Mucosa of stomach (tissue), 1 donor: ENCODE results near the gene TMEM117.

Experiments used
- H3K27me3 ChIP-seq: one replicate; pipeline ENCODE4 v1.7.0; 2013; ENCODE audit warnings: mild to moderate bottlenecking, low read length; ENCODE audit not compliant: control insufficient read depth, insufficient read depth
- H3K36me3 ChIP-seq: one replicate; pipeline ENCODE4 v1.7.0; 2013; ENCODE audit warnings: low read length; ENCODE audit not compliant: control insufficient read depth, insufficient read depth
- H3K4me1 ChIP-seq: one replicate; pipeline ENCODE4 v1.7.0; 2013; ENCODE audit warnings: mild to moderate bottlenecking, low read length; ENCODE audit not compliant: control insufficient read depth, insufficient read depth
- H3K4me3 ChIP-seq: one replicate; pipeline ENCODE4 v1.7.0; 2013; ENCODE audit warnings: low read length
- H3K9ac ChIP-seq: one replicate; pipeline ENCODE4 v1.7.0; 2013; ENCODE audit warnings: mild to moderate bottlenecking, low read length, moderate library complexity
- H3K9me3 ChIP-seq: one replicate; pipeline ENCODE4 v1.7.0; 2013; ENCODE audit warnings: mild to moderate bottlenecking, low read length, moderate library complexity; ENCODE audit not compliant: control insufficient read depth
- donor health status: Pancreatic carcinoma.

TMEM117 gene

DNA sequence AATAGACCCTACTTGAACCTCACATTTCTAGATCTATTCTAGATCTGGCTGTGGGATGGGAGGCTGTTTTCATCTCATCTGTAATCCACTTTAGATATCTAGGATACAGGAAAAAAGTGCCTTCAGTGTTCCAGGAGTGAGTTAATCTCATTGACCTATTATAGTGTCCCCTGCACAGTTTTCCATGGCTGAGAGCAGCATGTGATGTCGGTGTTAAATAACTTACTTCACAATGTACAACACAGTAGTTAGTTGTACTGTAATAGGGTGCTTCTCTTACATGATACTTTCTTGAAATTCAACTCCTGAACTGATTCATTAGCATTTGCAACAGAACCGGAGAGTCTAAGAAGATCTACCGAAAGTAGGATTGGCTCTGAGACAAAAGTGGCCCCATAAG is 62.6 kb downstream of the TMEM117 start:
- Histone ChIP-seq H3K4me1 (no peaks in the 10 kb centered on the region), H3K9me3 (no peaks in the 10 kb centered on the region), H3K9ac (no peak overlapping the region), H3K36me3 (no peaks in the 10 kb centered on the region), H3K4me3 (no peak overlapping the region), H3K27me3 (no peaks in the 10 kb centered on the region)

DNA sequence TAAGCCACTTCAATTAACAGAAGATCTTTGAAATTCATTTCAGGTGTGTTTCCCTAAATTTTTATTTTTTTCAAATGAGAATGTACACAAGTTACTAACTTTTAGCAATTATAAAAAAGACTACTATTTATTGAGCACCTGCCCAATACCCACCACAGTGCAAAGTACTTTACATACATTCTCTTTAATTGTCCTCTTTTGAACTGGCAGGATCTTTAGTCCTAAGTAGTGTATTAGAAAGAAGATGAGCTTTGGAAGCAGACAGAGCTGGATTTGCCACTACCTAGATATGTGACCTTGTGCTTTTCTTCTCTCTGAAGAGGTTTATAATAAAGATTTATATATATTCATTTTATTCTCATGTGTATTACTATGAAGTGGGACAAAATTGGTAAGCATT is 63.7 kb downstream of the TMEM117 start:
- Histone ChIP-seq H3K36me3 (no peaks in the 10 kb centered on the region), H3K9me3 (no peaks in the 10 kb centered on the region), H3K27me3 (no peaks in the 10 kb centered on the region), H3K9ac (no peak overlapping the region), H3K4me3 (no peak overlapping the region), H3K4me1 (no peaks in the 10 kb centered on the region)

DNA sequence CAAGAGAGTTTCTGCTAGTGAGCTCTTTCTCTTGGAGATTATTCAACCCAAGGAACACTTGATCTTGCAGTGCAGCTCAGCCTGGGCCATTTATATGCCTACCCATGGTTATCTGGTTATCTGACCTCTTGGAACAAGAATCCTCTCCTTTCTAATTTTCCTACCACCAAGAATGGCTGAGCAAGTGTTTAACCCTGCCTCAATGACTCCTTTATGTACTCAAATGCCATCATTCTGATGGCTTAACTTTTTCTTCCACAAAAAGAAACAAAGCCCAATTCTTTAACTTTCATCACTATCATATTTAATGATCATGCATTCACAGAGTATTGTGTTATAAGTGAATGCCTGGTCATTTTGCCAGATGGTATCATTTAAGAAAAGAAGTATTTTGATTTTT is 67.8 kb downstream of the TMEM117 start:
- Histone ChIP-seq H3K4me1 (no peaks in the 10 kb centered on the region), H3K4me3 (no peak overlapping the region), H3K27me3 (no peaks in the 10 kb centered on the region), H3K36me3 (no peaks in the 10 kb centered on the region), H3K9ac (no peak overlapping the region), H3K9me3 (no peaks in the 10 kb centered on the region)

DNA sequence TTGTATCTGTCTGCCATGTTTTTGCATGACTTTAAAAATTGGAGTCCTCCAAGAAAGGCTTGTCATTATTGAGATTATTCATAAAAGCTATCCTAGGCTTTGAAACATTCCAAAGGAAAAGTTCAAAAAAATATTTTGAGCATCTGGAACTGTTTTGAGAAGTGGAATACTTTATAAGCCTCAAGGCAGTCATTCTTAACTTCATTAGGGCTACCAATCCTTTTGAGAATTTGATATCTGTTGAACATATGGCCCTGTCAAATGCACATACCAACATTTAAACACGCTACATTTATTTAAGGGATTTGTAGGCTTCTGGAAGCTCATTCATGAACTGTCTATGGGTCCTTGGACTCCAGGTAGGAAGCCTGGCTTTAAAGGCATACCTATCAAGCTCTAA is 77.0 kb downstream of the TMEM117 start:
- Histone ChIP-seq H3K4me1 (no peaks in the 10 kb centered on the region), H3K9ac (no peak overlapping the region), H3K27me3 (no peaks in the 10 kb centered on the region), H3K4me3 (no peak overlapping the region), H3K9me3 (no peaks in the 10 kb centered on the region), H3K36me3 (no peaks in the 10 kb centered on the region)

DNA sequence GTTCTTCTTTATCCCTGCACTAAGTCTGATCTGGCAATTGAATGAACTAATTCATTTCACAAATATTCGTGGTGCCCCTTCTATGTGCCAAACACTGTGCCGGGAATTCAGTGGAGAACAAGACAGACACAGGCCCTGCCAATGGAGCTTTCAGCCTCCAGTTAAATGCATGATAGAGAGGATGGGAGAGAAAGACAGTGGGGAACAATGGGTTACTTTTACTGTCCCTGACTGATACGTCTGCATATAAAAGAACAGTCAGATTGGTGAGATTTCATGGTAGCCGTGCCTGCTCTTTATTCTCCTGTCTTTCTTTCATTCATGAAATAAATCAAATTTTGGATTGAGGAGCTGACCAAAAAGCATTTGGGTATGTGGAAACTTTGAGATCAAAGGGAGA is 78.5 kb downstream of the TMEM117 start:
- no peak overlapping the region for H3K9ac ChIP-seq
- no peaks in the 10 kb centered on the region for H3K27me3 ChIP-seq

DNA sequence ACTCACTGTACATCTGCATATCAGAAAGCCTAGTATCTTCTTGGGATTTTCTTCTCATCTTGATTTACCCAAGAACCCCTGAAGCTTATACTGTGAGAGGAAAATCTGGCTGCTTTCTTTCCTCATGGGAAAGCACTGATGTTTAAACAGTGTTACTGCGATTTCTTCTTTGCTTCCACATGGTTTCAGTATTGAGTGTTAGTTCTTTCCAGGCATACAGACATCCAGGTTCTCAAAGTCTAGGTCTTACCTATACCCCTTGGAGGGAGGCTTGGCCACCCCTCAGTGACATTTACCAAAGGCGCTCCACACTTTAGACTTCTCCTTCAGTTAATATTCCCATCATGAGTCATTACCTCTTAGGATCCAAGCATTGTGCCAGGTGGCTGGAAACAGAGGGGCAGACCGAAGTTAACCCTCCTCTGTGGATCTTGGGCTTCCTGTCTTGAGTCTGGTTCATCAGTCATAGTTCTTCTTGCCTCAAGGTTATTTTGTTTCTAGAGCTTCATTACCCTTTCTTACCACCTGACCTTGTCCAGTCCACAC is 79.1 kb downstream of the TMEM117 start:
- no peak overlapping the region for H3K9ac ChIP-seq

More for the DNA sequence above, 78.5 kb downstream of the TMEM117 start:
- Histone ChIP-seq H3K36me3 (no peaks in the 10 kb centered on the region), H3K9me3 (no peaks in the 10 kb centered on the region), H3K4me1 (no peaks in the 10 kb centered on the region), H3K4me3 (no peak overlapping the region)

DNA sequence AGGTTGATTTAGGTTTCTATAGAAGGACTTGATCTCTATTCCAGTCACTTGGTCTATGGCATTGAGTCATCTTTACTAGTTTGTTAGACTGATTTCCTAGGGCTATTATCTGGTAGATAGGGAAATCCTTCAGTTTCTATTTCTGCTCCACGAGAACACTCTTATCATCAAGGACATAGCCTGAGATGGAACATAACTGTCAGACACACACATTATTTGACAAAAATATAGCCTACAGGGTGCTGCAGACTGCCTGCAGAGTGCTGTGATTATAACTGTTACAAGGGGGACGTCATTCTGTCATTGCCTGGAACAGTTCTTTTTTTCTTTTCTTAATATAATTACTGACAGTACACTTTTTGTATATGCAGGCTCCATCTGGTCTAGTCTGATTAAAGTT is 82.0 kb downstream of the TMEM117 start:
- no peak overlapping the region for H3K4me3 ChIP-seq
- H3K9ac ChIP-seq, result no peak overlapping the region
- H3K4me1 ChIP-seq, result no peaks in the 10 kb centered on the region
- no peaks in the 10 kb centered on the region for H3K27me3 ChIP-seq
- no peaks in the 10 kb centered on the region for H3K9me3 ChIP-seq
- no peaks in the 10 kb centered on the region for H3K36me3 ChIP-seq

More for the DNA sequence above, 79.1 kb downstream of the TMEM117 start:
- Histone ChIP-seq H3K4me3 (no peak overlapping the region), H3K9me3 (no peaks in the 10 kb centered on the region), H3K36me3 (no peaks in the 10 kb centered on the region), H3K27me3 (no peaks in the 10 kb centered on the region), H3K4me1 (no peaks in the 10 kb centered on the region)

DNA sequence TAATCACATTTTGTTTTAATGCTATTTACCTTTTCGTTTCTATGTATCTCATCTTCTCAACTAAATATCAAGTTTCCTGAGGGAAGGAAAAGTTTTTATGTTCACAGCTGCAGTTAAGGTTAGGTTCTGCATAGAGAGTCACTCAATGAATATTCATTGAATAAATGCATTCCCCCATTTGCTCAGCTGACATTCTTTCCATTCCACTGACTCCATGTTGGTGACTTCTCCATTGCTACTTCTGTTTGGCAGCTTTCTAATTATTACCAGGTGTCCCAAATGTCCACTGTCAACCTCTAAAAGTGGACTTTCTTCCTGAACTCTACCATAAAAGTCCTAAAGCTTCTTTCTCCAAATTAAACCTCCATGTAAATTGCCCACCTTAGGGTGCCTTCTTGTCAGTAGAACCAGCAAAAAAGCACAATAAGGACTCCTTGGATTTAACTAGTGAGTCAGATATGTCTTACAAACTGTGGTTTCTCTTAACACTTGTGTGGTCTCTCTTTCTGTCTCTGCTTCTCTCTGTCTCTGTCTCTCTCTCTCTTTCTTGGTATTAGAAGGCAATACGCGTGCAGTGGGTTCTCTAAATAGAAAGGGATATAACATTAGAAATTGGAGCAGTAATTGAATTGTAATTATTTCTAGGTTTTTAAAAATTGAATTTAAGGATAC is 85.9 kb downstream of the TMEM117 start:
- H3K4me1 ChIP-seq, result no peaks in the 10 kb centered on the region
- no peak overlapping the region for H3K4me3 ChIP-seq
- H3K36me3 ChIP-seq, result no peaks in the 10 kb centered on the region
- H3K9me3 ChIP-seq, result no peaks in the 10 kb centered on the region
- H3K27me3 ChIP-seq, result no peaks in the 10 kb centered on the region
- no peak overlapping the region for H3K9ac ChIP-seq

DNA sequence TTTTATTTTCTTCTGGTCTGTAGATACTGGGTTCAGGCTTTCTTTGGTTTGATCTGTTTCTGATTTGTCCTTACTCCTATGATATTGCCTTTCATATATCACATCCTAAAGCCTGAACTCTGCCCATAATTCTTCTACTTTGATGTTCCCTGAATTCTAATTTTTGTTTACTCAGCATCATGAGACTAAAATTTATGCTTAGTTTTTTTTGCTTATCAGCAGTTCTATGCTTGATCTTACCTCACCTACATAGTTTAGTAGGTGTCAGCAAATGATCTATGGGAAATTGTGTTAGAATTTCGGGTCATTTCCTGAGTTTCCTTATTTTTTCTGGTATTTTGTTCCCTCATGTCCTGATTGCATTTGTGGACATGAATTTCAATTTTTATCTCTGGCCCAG is 94.2 kb downstream of the TMEM117 start:
- Histone ChIP-seq H3K36me3 (no peaks in the 10 kb centered on the region), H3K4me3 (no peak overlapping the region), H3K9ac (no peak overlapping the region), H3K9me3 (no peaks in the 10 kb centered on the region), H3K4me1 (no peaks in the 10 kb centered on the region), H3K27me3 (no peaks in the 10 kb centered on the region)

DNA sequence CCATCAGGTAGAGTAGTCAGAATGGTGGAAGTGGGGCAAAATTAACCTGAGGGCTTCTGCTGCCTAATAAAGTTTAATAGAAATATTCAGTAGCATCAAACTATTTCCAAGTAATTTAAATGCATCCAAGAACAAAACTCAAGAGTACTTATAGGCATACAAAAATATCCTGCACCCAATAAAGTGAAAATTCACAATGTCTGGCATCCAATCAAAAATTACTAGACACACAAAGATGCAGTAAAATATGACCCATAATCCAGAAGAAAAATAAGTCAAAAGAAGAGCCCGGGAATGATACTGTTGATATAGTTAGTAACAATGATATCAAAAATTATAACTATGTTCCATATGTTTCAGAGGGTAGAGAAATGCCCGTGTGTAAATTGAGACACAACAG is 95.3 kb downstream of the TMEM117 start:
- Histone ChIP-seq H3K9me3 (no peaks in the 10 kb centered on the region), H3K4me3 (no peak overlapping the region), H3K27me3 (no peaks in the 10 kb centered on the region), H3K36me3 (no peaks in the 10 kb centered on the region), H3K9ac (no peak overlapping the region), H3K4me1 (no peaks in the 10 kb centered on the region)

DNA sequence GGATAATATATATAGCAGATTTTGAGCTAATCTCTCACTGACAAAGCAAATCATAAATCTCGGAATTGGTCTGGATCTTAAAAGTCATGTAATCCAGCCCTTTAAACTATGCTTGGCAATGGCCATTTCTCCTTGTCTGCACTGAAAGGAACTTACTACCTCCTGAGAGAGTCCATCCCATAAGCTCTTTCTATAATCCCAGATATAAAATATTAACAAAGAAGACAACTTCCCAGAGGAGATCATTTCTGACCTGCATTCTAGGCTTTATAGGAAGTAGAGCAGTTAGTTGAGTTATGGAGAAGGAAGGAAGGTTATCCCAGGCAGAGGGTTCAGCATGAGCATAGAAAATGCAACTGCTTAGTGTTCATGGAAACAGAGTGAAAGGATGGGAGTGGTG is 99.7 kb downstream of the TMEM117 start:
- Histone ChIP-seq H3K27me3 (no peaks in the 10 kb centered on the region), H3K4me3 (no peak overlapping the region), H3K9me3 (no peaks in the 10 kb centered on the region), H3K4me1 (no peaks in the 10 kb centered on the region), H3K9ac (no peak overlapping the region), H3K36me3 (no peaks in the 10 kb centered on the region)

DNA sequence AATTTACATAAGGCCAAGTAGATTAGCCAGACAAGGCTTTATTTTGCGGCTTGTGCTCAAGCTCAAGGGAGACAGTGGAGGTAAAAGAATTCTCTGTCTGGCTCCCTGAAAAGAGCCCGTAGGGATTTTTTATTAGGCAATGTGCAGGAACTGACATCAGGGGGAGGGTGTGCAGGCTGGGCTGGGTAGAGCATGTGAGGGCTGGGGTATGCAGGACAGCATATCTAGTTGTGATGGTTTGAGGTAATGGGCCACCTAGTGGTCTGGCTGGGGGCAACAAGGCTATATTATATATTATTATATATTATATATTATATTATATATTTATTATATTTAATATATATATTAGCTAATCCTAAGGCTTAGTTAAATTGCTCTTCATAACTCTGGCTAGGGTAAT is 102.1 kb downstream of the TMEM117 start:
- no peak overlapping the region for H3K9ac ChIP-seq
- H3K9me3 ChIP-seq, result no peaks in the 10 kb centered on the region
- no peaks in the 10 kb centered on the region for H3K36me3 ChIP-seq
- H3K4me1 ChIP-seq, result no peaks in the 10 kb centered on the region
- H3K4me3 ChIP-seq, result no peak overlapping the region
- no peaks in the 10 kb centered on the region for H3K27me3 ChIP-seq

DNA sequence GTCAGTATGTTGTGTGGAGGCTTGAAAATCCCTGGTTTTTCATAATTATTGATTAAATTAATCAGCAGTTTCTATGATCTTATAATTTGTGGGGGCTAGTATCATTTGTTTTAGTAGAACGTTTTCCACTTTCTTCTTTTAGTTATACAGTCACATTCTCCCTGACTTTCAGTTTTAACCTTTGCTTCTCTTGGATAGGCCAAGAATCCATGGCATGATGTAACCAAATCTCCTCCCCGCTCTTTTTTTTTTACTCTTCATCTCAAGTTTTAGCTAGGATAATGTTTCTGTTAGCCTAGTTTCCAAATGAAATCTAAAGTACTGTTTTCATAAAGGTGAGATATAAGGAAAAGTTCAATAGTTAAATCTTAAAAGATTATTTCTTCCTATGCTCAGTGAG is 106.5 kb downstream of the TMEM117 start:
- Histone ChIP-seq H3K36me3 (no peaks in the 10 kb centered on the region), H3K4me3 (no peak overlapping the region), H3K9me3 (no peaks in the 10 kb centered on the region), H3K27me3 (no peaks in the 10 kb centered on the region), H3K4me1 (no peaks in the 10 kb centered on the region), H3K9ac (no peak overlapping the region)
